ENCODE measurements around the gene SMYD2.

SMYD2 gene

GRCh38 chr1:214329470-214330220, 48.7 kb downstream of the SMYD2 start:
- DNase-seq (ENCODE audit: low spot score), result no peak

- DNase-seq (ENCODE audit: low spot score), result no peak
These were observed 49.3 kb downstream of the SMYD2 start for GRCh38 chr1:214330222-214330621.

- no peak for DNase-seq (ENCODE audit: low spot score)
These were observed 49.8 kb downstream of the SMYD2 start for GRCh38 chr1:214330715-214331114.

GRCh38 chr1:214331180-214331579, 50.2 kb downstream of the SMYD2 start:
- no peak for DNase-seq (ENCODE audit: low spot score)

- peak; percentile 80 for DNase-seq (ENCODE audit: low spot score)
These were observed 51.0 kb downstream of the SMYD2 start for GRCh38 chr1:214331827-214332423.

- peak; percentile 64 for DNase-seq (ENCODE audit: low spot score)
These were observed 52.2 kb downstream of the SMYD2 start for GRCh38 chr1:214332946-214333798.

- no peak for DNase-seq (ENCODE audit: low spot score)
These were observed 54.6 kb downstream of the SMYD2 start for GRCh38 chr1:214335567-214335966.

- no peak for DNase-seq (ENCODE audit: low spot score)
These were observed 56.1 kb downstream of the SMYD2 start for GRCh38 chr1:214337015-214337414.

GRCh38 chr1:214337511-214337910, 56.6 kb downstream of the SMYD2 start:
- DNase-seq (ENCODE audit: low spot score), result no peak

GRCh38 chr1:214338212-214338611, 57.3 kb downstream of the SMYD2 start:
- DNase-seq (ENCODE audit: low spot score), result no peak

GRCh38 chr1:214341459-214341858, 60.5 kb downstream of the SMYD2 start:
- DNase-seq (ENCODE audit: low spot score), result no peak

- no peak for DNase-seq (ENCODE audit: low spot score)
These were observed 61.0 kb downstream of the SMYD2 start for GRCh38 chr1:214341932-214342331.

GRCh38 chr1:214342525-214342924, 61.6 kb downstream of the SMYD2 start:
- no peak for DNase-seq (ENCODE audit: low spot score)

GRCh38 chr1:214344897-214345296, 63.9 kb downstream of the SMYD2 start:
- no peak for DNase-seq (ENCODE audit: low spot score)

GRCh38 chr1:214349008-214349407, 68.0 kb downstream of the SMYD2 start:
- no peak for DNase-seq (ENCODE audit: low spot score)

- no peak for DNase-seq (ENCODE audit: low spot score)
These were observed 68.8 kb downstream of the SMYD2 start for GRCh38 chr1:214349781-214350180.

- DNase-seq (ENCODE audit: low spot score), result no peak
These were observed 70.8 kb downstream of the SMYD2 start for GRCh38 chr1:214351551-214352277.

GRCh38 chr1:214352838-214353237, 71.9 kb downstream of the SMYD2 start:
- DNase-seq (ENCODE audit: low spot score), result no peak

GRCh38 chr1:214354440-214355148, 73.6 kb downstream of the SMYD2 start:
- DNase-seq (ENCODE audit: low spot score), result no peak

- DNase-seq (ENCODE audit: low spot score), result no peak
These were observed 79.2 kb downstream of the SMYD2 start for GRCh38 chr1:214360116-214360515.

- no peak for DNase-seq (ENCODE audit: low spot score)
These were observed 79.7 kb downstream of the SMYD2 start for GRCh38 chr1:214360525-214361164.

All from iPS-NIHi11 (cell line).